Naive thymus-derived CD4-positive, alpha-beta T cell (primary cell): ENCODE data around the gene ANKRD2. TPM values are rescaled to one million over a fixed set of nuclear protein-coding genes. Genes with fewer than 3 reads are reported as not detected.

ENCODE experiments used
- ATAC-seq: fragments of 150-1000 bp; cut with Tn5 transposase; 2 replicates; pipeline ENCODE4 v1.10.0; 2021; ENCODE audit warnings: mild to moderate bottlenecking, moderate library complexity
- CTCF ChIA-PET: fragments of 350-600 bp; sonication (Branson Sonifier 250); formaldehyde crosslinking; loops from one replicate; lab custom pipeline; 2021; ENCODE audit warnings: antibody characterized with exemption; lab: Charles Lee
- POLR2A ChIA-PET: fragments of 350-600 bp; sonication (Branson Sonifier 250); formaldehyde crosslinking; loops from one replicate; lab custom pipeline; 2021; ENCODE audit warnings: antibody characterized with exemption, inconsistent platforms; lab: Charles Lee
- DNase-seq, 9 donors: peaks; one replicate each; pipeline versions ENCODE4 v3.0.0 to v3.0.0-alpha.2; 2020 to 2022; ENCODE audit warnings: mixed read lengths in 1 of 9
- H3K27ac ChIP-seq: one replicate; pipeline ENCODE4 v1.7.0; 2013; ENCODE audit warnings: mild to moderate bottlenecking, low read depth, low read length, moderate library complexity
- H3K27me3 ChIP-seq, 2 donors: one replicate each; pipeline ENCODE4 v1.7.0; 2013; ENCODE audit warnings: low read length in 2 of 2, mild to moderate bottlenecking in 2 of 2, moderate library complexity in 2 of 2; ENCODE audit not compliant: control insufficient read depth in 2 of 2, insufficient read depth in 2 of 2
- H3K36me3 ChIP-seq, 3 experiments: 1 replicate in 2 of 3; 2 replicates in 1 of 3; pipeline ENCODE4 v1.7.0; 2013; ENCODE audit warnings: low read length in 3 of 3, mild to moderate bottlenecking in 3 of 3, moderate library complexity in 1 of 3; ENCODE audit not compliant: insufficient read depth in 3 of 3, control insufficient read depth in 2 of 3
- H3K4me1 ChIP-seq, 2 donors: one replicate each; pipeline ENCODE4 v1.7.0; 2013; ENCODE audit warnings: low read length in 2 of 2, mild to moderate bottlenecking in 2 of 2, moderate library complexity in 1 of 2; ENCODE audit not compliant: control insufficient read depth in 2 of 2, insufficient read depth in 2 of 2
- H3K4me3 ChIP-seq: 2 replicates; pipeline ENCODE4 v1.7.0; 2013; ENCODE audit warnings: mild to moderate bottlenecking, low read length
- H3K9me3 ChIP-seq, 3 experiments: 1 replicate in 2 of 3; 2 replicates in 1 of 3; pipeline ENCODE4 v1.7.0; 2013; ENCODE audit warnings: low read length in 3 of 3; ENCODE audit not compliant: control insufficient read depth in 2 of 3
- H3K27ac Mint-ChIP-seq, 9 donors: one replicate each; pipeline ENCODE4 v1.8.0; 2020 to 2022; ENCODE audit warnings: mixed read lengths in 9 of 9, mild to moderate bottlenecking in 8 of 9, moderate library complexity in 5 of 9, inconsistent platforms in 2 of 9
- H3K27me3 Mint-ChIP-seq, 5 donors: one replicate each; pipeline ENCODE4 v1.8.0; 2021 to 2022; ENCODE audit warnings: mixed read lengths in 5 of 5, mild to moderate bottlenecking in 1 of 5
- H3K36me3 Mint-ChIP-seq, 5 donors: one replicate each; pipeline ENCODE4 v1.8.0; 2020 to 2022; ENCODE audit warnings: mixed read lengths in 5 of 5, mild to moderate bottlenecking in 3 of 5, inconsistent platforms in 1 of 5
- H3K4me1 Mint-ChIP-seq, 7 donors: one replicate each; pipeline ENCODE4 v1.8.0; 2020 to 2022; ENCODE audit warnings: mixed read lengths in 7 of 7, mild to moderate bottlenecking in 3 of 7, inconsistent platforms in 1 of 7
- H3K4me3 Mint-ChIP-seq, 10 donors: one replicate each; pipeline ENCODE4 v1.8.0; 2020 to 2022; ENCODE audit warnings: mild to moderate bottlenecking in 10 of 10, mixed read lengths in 10 of 10, moderate library complexity in 6 of 10, inconsistent platforms in 2 of 10
- H3K9me3 Mint-ChIP-seq, 11 donors: one replicate each; pipeline ENCODE4 v1.8.0; 2020 to 2022; ENCODE audit warnings: mixed read lengths in 11 of 11, mild to moderate bottlenecking in 4 of 11, inconsistent platforms in 1 of 11, moderate library complexity in 1 of 11
- intact Hi-C, 2 donors: fragments of 100-400 bp; cut with micrococcal nuclease; formaldehyde crosslinking; loops; one replicate each; pipeline ENCODE4 v1.15.1; 2023
- polyA plus RNA-seq, 2 donors: library from polyadenylated mRNA; unstranded; fragments of 300-500 nt; fragmentation: Illumina TruSeq; gene quantifications; one replicate each; pipeline ENCODE4 v1.2.3, GENCODE V29; 2021
- total RNA-seq, 6 experiments: library from RNA in 5 of 6; stranded (reverse) in 5 of 6; gene quantifications; 1 replicate in 5 of 6; 2 replicates in 1 of 6; pipeline ENCODE4 v1.2.3 and lab custom pipeline; 2021 to 2026

Gene ANKRD2
- total and polyA plus RNA-seq, 7 experiments from 2014 or later, result 0.22 TPM; not detected in 6

DNA sequence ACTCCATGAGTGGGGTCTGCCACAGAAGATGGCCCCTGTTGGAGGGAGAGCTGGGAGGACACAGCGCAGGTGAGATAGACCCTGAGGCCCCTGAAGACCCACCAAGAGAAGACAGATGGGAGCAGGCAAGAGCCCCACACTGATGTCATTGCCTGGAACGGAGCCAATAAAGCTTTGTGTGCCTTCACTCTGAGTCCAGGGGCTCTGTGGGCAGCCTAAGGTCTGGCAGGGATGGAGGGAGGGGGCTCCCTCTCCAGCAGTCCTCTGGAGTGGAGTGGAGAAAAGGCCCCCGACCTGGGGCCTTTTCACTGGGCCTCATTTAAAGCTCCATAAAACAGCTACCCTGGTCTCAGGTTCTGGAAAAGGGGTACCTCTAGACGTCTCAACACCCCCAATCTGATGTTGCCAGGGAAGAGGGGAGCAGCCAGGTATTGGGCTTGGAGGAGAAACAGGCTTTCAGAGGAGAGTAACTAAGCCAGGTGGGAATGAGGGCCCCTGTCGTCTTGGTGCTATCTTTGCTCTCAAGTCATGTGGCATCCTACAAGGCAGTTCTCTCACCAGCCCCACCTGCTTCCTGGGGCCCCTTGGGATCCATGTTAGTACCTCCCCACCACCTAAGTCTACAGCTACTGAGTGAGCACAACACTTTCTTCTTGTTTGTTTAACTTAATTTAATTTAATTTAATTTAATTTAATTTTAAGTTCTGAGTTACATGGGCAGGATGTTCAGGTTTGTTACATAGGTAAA lies 18.3 kb downstream of the ANKRD2 start:
- H3K9me3 ChIP-seq, result no peaks in the 10 kb centered on the region
- peaks cover 0 to 8% (median 0%) of the 10 kb centered on the region in 7 donors for H3K4me1 Mint-ChIP-seq
- no peak overlapping the region for H3K4me3 Mint-ChIP-seq
- H3K9me3 Mint-ChIP-seq, result no peaks in the 10 kb centered on the region
- H3K36me3 ChIP-seq, result no peaks in the 10 kb centered on the region
- no peaks in the 10 kb centered on the region for H3K27me3 Mint-ChIP-seq
- no peaks in the 10 kb centered on the region for H3K36me3 Mint-ChIP-seq
- no peak for ATAC-seq
- H3K27ac Mint-ChIP-seq, result peak overlapping the region in 1 of 9 donors; percentile 13
- no peaks in the 10 kb centered on the region for H3K4me1 ChIP-seq
- H3K4me3 ChIP-seq, result no peak overlapping the region
- CTCF ChIA-PET, result no interaction called here
- no peaks in the 10 kb centered on the region for H3K27me3 ChIP-seq
- DNase-seq, result no peak
- POLR2A ChIA-PET, result no interaction called here
- no peak overlapping the region for H3K27ac ChIP-seq
- intact Hi-C loops, result no loop called here

DNA sequence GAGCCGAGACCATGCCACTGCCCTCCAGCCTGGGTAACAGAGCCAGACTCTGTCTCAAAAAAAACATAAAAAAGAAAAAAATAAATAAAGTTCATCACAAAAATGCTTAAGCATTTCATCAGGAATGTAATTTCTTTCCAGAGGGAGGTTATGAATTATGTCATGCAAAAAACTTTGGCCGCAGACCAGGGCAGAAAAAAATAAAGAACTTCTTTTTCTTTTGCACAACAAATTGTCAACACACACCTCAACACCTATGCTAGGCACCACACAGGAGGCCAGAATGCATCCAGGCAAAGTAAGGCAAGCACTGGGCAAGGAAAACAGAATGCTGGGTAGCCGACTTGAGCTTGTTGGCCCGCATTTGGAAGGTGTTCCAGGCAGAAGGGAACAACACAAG lies 20.8 kb downstream of the ANKRD2 start:
- H3K36me3 Mint-ChIP-seq, result no peaks in the 10 kb centered on the region
- POLR2A ChIA-PET, result no interaction called here
- peaks cover 0 to 8% (median 0%) of the 10 kb centered on the region in 7 donors for H3K4me1 Mint-ChIP-seq
- H3K27me3 Mint-ChIP-seq, result no peaks in the 10 kb centered on the region
- H3K4me3 ChIP-seq, result no peak overlapping the region
- CTCF ChIA-PET, result no interaction called here
- DNase-seq, result no peak
- H3K9me3 ChIP-seq, result no peaks in the 10 kb centered on the region
- intact Hi-C loops, result no loop called here
- no peak overlapping the region for H3K4me3 Mint-ChIP-seq
- no peaks in the 10 kb centered on the region for H3K27me3 ChIP-seq
- H3K27ac ChIP-seq, result no peak overlapping the region
- H3K9me3 Mint-ChIP-seq, result no peaks in the 10 kb centered on the region
- no peak for ATAC-seq
- no peaks in the 10 kb centered on the region for H3K36me3 ChIP-seq
- H3K4me1 ChIP-seq, result no peaks in the 10 kb centered on the region
- H3K27ac Mint-ChIP-seq, result no peak overlapping the region

GRCh38 chr10:97596101-97597082 lies 23.8 kb downstream of the ANKRD2 start:
- ATAC-seq, result no peak
- POLR2A ChIA-PET, result no interaction called here
- Histone ChIP-seq H3K27ac (no peak overlapping the region), H3K36me3 (no peaks in the 10 kb centered on the region), H3K4me3 (no peak overlapping the region), H3K9me3 (no peaks in the 10 kb centered on the region), H3K4me1 (no peaks in the 10 kb centered on the region), H3K27me3 (no peaks in the 10 kb centered on the region)
- Mint-ChIP-seq H3K27me3 (no peaks in the 10 kb centered on the region), H3K27ac (no peak overlapping the region), H3K4me1 (no peaks in the 10 kb centered on the region), H3K9me3 (no peaks in the 10 kb centered on the region), H3K4me3 (no peak overlapping the region), H3K36me3 (no peaks in the 10 kb centered on the region)
- CTCF ChIA-PET, result interaction anchor here (0.6 kb wide), 1 partner anchor 10 kb away, joined by 4 read pairs; no protein-coding TSS in a partner anchor
- intact Hi-C loops, result no loop called here
- no peak for DNase-seq

DNA sequence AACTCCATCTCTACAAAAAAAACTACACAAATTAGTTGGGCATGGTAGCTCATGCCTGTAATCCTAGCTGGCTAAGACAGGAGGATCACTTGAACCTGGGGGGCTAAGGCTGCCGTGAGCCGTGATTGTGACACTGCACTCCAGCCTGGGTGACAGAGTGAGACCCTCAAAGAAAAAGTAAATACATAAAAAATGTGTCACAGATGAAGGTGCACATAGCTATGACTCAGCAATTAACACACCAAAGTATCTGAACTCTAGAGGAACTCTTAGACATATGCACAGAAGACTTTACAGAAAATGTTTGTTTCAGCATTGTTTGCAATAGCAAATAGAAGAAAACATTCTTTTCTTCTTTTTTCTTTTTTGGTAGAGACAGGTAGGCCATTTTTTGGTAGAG lies 25.2 kb downstream of the ANKRD2 start:
- peak overlapping the region in 1 of 9 donors; percentile 10 for H3K27ac Mint-ChIP-seq
- no peaks in the 10 kb centered on the region for H3K9me3 Mint-ChIP-seq
- H3K4me1 ChIP-seq, result no peaks in the 10 kb centered on the region
- no peaks in the 10 kb centered on the region for H3K27me3 Mint-ChIP-seq
- no peak overlapping the region for H3K4me3 Mint-ChIP-seq
- no peak overlapping the region for H3K27ac ChIP-seq
- no peaks in the 10 kb centered on the region for H3K36me3 ChIP-seq
- intact Hi-C loops, result no loop called here
- ChIA-PET CTCF (no interaction called here), POLR2A (no interaction called here)
- H3K36me3 Mint-ChIP-seq, result no peaks in the 10 kb centered on the region
- no peaks in the 10 kb centered on the region for H3K9me3 ChIP-seq
- no peak for DNase-seq
- no peaks in the 10 kb centered on the region for H3K4me1 Mint-ChIP-seq
- no peak for ATAC-seq
- H3K4me3 ChIP-seq, result no peak overlapping the region
- no peaks in the 10 kb centered on the region for H3K27me3 ChIP-seq

GRCh38 chr10:97598407-97599271 lies 26.1 kb downstream of the ANKRD2 start:
- intact Hi-C loops, result no loop called here
- Histone ChIP-seq H3K36me3 (no peaks in the 10 kb centered on the region), H3K4me3 (no peak overlapping the region), H3K9me3 (no peaks in the 10 kb centered on the region), H3K27me3 (no peaks in the 10 kb centered on the region), H3K4me1 (no peaks in the 10 kb centered on the region), H3K27ac (no peak overlapping the region)
- Mint-ChIP-seq H3K36me3 (no peaks in the 10 kb centered on the region), H3K4me3 (no peak overlapping the region), H3K4me1 (no peaks in the 10 kb centered on the region), H3K27ac (no peak overlapping the region), H3K9me3 (no peaks in the 10 kb centered on the region), H3K27me3 (no peaks in the 10 kb centered on the region)
- ChIA-PET POLR2A (no interaction called here), CTCF (no interaction called here)
- DNase-seq, result no peak
- no peak for ATAC-seq

DNA sequence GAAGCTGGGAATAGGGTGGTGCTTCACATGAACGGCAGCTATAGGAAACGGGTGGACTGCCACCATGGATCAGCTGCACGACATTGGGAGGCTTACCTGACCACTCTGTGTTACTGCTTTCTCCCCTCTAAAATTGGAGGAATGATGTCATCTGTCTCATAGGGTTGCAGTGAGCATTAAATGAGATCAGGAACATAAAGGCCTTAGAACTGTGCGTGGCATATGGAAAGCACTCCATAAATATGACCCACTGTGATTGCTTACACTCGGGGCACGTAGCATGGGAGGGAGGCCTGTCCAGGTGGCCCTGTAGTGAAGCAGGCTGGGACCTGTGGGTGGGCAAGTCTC lies 26.7 kb downstream of the ANKRD2 start:
- H3K4me1 Mint-ChIP-seq, result no peaks in the 10 kb centered on the region
- H3K4me3 Mint-ChIP-seq, result no peak overlapping the region
- ChIA-PET POLR2A (no interaction called here), CTCF (no interaction called here)
- ATAC-seq (no peak), DNase-seq (no peak)
- Histone ChIP-seq H3K27ac (no peak overlapping the region), H3K4me1 (no peaks in the 10 kb centered on the region), H3K27me3 (no peaks in the 10 kb centered on the region), H3K36me3 (no peaks in the 10 kb centered on the region), H3K9me3 (no peaks in the 10 kb centered on the region), H3K4me3 (no peak overlapping the region)
- H3K27me3 Mint-ChIP-seq, result no peaks in the 10 kb centered on the region
- H3K36me3 Mint-ChIP-seq, result no peaks in the 10 kb centered on the region
- no peak overlapping the region for H3K27ac Mint-ChIP-seq
- H3K9me3 Mint-ChIP-seq, result no peaks in the 10 kb centered on the region
- intact Hi-C loops, result no loop called here
